Dedifferentiated amniotic fluid mesenchymal stem cell (primary cell): ENCODE results near the gene TOMM22.

Experiments used
- DNase-seq: peaks from one replicate; pipeline ENCODE4 v3.0.0-alpha.2; 2016; ENCODE audit errors: extremely low spot score

The TOMM22 gene

GRCh38 chr22:38733724-38734381 lies 52.1 kb downstream of the TOMM22 start:
- DNase-seq = no peak

DNA sequence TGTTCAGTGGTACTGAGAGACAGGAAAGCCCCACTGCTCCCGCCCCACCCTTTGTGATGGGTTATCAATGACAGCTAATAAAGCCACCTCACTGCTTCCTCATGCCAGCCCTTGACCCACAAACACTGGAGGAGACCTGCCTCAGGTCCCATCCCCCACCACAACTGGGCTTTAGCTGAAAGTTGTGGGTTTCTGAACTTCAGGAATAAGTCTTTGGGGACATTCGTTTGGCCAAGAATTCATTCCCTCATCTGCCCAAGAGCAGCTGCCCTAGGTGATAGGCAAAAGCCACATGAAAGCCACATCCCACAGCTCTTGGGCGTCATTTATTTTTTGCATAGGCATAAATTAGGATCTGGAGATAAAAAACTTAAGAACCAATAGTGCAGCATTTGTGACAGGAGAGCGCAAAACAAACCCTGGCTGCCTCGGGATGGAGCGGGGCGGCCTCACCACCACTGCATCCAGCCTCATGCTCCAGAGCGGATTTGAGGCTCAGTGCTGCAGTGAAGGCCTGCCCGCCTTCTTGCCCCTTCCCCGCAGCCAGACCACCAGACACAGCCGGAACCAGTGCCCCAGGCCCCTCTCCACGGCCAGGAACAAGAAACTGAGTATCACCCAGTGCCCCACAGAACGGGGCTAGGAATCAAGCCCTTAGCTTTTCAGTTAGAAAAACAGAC lies 52.8 kb downstream of the TOMM22 start:
- no peak for DNase-seq
